ENCODE measurements around the gene NUDC.
"Not testable (repeated sequence)": the region's sequence is repeated elsewhere in the genome, so short reads cannot be mapped to it uniquely, and the experiment has no call there.

NUDC gene

DNA sequence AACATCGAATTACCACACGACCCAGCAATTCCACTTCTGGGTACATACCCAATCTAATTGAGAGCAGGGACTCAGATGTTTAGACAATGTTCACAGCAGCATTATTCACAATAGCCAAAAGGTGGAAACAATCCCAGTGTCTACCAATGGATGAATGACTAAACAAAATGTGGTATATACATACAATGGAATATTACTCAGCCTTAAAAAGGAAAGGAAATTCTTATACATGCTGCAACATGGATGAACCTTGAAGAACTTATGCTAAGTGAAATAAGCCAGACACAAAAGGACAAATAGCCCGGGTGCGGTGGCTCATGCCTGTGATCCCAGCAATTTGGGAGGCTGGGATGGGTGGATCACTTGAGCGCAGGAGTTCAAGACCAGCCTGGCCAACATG is 31.8 kb downstream of the NUDC start:
- DNase-seq: no peak

DNA sequence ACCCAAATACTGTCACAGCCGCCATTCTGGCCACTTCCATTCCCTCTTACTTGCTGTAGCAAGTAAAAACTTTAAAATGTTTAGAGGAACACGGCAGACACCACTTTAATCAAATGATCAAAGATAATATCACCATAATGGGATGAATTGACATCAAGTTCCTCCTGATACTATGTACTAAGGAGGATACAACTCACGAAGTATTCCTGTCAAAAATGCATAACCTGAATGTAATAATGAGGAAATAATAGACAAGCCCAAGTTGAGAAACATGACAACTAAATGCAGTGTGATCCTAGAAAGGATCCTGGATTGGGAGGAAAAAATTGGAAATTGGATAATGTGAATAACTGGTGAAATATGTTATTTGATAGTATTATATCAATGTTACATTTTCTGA is 34.8 kb downstream of the NUDC start:
- no peak for DNase-seq

DNA sequence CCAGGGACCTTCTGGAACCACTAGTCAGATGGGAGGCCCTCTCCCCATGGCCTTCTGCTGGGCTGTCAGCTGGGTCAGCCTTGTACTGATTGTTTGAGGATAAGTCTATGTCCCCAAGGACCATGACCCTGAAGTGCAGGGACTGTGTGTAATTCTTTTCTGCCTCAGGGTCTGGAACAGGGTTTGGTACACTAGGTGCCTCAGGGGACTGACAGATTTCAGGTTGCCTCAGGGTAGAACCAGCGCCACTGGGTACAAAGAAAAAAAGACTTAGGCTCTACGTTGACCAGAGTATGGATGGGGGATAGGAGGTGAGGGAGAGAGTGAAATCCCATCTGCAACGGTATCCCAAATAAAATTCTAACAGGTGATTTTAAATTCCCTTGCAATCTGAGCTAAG is 35.8 kb downstream of the NUDC start:
- DNase-seq: no peak

DNA sequence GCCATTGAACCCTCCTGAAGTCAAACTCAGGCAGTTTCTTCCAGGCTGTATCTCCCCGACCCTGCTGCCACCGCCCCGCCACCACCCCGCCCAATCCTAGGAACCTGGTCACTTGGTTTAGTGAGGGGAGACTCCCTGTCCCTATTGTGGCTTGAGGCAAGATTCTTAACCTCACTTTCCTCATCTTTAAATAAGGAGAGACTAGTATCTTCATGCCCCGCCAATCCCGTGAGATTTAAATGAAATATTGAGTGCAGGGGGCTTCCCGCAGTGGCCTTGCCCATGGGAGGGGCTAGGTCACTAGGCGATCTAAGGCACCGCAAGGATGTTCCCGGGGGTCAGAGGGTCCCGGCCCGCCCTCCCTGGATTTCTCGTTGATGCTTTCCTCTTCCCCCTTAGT is 37.7 kb downstream of the NUDC start:
- DNase-seq: no peak

DNA sequence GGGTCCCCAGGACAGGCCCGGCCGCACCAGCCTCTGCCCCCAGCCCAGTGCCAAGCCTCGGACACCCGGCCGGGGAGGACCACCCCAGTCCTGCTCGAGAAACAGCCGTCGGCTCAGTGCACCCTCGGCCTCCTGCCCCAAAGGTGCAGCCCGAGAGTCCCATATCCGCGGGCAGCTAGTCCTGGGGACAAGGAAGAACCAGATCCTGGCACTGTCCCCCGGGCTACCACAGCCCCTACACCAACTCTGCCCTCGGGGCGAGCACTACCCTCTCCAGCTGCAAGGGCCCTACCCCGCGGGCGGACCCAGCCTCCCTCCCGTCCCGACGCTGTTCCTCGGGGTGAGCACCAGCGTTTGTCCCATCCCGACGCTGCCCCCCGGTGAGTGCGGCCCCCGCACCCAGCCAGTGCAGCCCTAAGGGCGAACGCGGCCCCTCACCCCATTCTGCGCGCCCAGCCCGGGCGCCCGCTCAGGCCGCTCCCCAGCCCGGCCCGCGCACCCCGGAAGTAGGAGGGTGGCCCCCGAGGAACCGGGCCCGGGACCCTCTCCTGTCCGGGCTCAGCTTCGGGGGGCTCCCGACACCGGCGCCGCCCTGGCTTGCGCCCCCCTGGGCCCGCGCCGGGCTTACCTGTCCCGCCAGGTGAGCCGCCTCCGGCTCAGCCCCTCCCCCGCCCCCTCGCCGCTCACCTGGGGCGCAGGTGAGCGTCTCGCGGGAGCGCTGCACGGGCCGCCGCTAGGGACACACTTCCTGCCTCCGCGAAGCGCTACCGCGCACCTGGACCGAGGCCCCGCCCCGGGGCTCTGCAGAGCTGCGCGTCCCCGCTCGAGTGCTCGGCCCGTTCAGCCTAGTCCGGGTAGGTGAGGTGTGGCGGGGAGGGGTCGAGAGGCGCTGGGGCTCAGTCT is 38.4 kb downstream of the NUDC start, which contains the start of gene KDF1:
Gene KDF1, minus strand, starts transcription at position 747 of the 903 bp plus-strand sequence. CDS start 8,088 bp downstream, outside the sequence.
- peak; percentile 77 for DNase-seq

DNA sequence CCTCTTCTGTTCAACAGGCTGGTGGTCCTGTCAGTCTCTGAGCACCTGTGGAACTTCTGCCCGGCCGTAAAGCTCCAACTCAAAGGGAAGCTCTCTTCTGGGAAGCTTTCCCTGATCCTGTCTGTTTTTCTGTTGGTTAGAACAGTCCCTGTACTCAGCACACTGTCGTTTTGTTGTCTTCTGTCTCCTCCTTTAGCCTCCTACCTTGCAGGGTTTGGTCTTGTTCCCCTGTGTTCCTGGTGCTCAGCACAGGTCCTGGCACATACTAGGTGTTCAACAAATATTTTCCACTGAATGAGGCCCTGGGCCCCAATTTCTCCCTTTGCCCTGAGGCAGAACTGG is 39.1 kb downstream of the NUDC start:
- no peak for DNase-seq

DNA sequence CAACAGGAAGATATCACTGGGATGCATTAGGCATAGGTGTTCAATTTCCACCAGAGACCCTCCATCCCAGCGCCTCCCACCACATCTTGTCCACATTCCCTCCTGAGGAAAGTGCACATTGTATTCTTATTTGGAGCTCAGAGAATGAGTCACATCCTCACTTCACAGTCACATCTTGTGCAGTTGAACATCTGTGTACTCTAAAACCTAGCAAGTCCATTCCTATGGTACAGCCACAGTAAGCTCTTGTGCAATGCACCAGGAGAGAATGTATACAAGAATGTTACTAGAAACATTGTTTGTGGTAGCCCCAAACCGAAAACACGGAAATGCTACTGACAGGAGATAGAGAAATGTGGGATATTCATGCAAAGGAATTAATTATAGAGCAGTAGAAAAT is 40.3 kb downstream of the NUDC start:
- DNase-seq: no peak

DNA sequence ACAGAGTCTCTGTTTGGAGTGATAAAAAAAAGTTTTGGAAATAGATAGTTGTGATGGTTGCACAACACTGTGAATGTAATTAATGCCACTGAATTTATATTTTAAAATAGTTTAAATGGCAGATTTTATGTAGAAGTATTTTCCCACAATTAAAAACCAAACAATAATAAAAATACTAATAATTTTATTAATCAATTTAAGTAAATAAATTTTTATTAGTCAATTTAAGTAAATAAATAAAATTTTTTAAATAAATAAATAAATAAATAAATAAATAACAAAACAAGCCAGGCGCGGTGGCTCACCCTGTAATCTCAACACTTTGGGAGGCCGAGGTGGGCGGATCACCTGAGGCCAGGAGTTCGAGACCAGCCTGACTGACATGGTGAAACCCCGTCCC is 43.7 kb downstream of the NUDC start:
- DNase-seq: no peak

DNA sequence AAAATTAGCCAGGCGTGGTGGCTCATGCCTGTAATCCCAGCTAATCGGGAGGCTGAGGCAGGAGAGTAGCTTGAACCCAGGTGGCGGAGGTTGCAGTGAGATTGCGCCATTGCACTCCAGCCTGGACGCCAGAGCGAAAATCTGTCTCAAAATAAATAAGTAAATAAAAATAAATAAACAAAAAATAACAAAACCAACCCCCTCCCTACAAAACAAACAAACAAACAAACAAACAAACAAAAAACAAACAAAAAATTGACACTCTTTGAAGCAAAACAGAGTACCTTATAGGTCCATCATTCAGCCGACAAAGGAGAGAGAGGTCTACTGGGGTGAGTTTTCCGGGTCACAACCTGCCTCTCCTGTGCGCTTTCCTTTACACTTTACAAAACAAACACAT is 44.1 kb downstream of the NUDC start:
- DNase-seq: no peak

DNA sequence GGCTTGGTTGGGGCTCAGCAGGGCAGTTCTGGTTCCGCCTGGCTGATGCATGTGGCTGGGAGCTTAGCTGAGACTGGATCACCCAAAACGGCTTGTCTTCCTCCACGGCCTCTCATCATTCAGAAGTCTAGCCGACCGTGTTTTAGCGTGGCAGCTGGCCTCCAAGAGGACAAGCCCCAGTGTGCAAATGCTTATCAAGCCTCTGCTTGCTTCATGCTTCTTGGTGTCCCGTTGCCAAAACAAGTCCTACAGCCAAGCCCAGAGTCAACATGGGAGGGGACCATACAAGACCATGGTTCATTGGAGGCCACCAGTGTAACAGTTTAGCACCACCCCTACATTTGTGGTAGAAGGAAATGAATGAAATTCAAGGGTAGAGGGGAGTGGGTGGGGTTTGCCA is 49.3 kb downstream of the NUDC start:
- DNase-seq: no peak

DNA sequence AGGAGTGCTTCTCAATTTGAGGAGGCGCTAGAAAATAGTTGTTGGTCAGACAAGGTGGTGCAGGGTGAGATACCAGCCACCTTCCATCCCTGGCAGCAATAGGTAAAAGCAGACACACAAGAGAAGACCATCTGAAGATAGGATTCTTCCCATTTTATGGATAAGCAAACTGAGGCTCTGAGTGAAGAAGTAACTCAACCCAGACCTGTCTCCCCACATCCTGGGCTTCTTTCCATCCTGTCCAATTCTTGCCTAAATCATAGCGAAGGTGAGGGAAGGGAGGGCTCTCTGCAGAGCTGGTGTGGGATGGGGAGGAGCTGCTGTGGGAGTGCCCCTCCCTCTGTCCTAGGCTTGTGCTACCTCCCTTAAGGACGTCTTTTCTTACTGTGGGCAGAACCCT is 50.0 kb downstream of the NUDC start:
- no peak for DNase-seq

DNA sequence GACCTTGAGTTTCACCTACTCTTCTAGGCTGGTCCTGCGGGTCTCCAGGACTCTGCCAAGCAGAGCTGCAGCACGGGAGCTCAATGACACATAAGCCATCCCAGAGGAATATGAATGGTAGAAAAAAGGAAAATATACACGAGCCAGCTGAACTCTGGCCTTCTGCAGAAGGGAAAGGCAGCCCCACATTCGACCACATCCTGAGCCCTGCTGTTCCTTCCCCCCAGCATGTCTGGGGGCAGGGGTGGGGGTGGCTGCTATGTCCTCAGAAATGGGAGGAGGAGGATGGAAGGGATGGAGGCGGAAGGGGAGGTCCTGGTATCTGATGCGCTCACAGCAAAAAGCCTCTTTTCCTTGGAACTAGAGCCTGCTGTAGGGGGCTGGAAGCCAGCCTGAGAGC is 50.8 kb downstream of the NUDC start:
- no peak for DNase-seq

DNA sequence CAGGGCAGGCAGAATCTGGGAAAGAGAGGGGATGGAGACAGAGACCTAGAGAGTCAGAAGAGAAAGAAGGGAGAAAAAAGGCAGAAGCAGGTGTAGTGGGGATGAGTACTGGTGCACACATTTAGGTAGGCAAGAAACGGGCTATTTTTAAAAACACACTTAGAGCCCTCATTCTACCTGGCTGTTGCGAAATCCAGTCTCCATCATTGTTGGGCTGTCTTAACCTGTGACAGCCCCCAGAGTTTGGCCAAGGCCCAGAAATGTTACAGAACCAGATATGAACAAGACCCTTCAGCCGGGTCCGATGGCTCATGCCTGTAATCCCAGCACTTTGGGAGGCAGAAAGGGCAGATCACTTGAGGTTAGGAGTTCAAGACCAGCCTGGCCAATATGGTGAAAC is 51.3 kb downstream of the NUDC start:
- DNase-seq: no peak

DNA sequence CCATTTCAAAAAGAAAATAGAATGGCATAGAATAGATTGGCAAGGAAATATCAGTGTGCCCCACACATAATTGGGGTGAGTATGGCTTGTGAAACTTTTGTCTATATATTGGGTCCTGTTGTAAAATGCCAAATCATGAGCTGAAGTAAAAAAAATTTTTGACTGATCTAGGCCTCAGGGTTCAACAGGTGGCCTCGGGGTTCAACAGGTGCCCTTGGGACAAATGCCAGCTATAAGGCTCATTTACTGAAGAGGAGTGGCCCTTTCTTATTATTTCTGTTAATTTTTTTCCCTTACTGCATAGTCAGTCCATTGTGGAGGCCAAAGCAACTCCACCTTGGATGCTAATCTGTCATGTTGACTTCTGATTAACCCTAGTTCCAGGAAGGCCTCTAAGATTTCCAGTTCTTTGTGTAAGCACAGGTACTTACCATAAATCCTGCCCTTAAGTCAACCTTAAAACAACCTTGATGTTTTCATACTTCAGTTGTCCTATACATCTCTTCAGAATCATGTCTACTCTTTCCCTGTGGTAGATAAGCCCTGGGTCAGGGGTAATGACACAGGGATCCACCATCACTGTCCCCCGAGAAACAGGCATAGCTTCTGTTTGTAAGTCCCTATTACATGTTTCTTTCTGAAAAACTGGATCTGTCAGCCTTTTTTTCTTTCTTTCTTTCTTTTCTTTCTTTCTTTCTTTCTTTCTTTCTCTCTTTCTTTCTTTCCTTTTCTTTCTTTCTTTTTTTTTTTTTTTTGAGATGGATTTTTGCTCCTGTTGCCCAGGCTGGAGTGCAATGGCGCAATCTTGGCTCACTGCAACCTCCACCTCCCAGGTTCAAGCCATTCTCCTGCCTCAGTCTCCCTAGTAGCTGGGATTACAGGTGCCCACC is 55.3 kb downstream of the NUDC start:
- no peak for DNase-seq

DNA sequence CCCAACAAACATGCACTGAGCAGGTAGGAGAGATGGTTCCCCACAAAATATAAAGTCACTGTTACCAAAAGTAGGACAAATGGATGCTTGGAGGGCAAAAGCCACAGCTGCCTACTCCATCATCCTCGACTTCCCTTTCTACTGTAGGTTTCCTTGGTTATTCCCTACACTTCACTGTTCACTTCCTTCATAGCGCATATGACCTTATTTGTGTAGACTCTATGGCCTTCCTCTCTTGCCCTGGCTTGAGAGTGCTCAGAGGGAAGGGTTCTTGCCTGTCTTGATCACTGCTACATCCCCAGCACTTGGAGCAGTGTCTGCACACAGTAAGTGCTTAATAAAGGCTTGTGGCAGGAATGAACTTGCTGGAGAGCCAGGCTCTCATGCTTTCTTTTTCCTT is 57.4 kb downstream of the NUDC start:
- no peak for DNase-seq

DNA sequence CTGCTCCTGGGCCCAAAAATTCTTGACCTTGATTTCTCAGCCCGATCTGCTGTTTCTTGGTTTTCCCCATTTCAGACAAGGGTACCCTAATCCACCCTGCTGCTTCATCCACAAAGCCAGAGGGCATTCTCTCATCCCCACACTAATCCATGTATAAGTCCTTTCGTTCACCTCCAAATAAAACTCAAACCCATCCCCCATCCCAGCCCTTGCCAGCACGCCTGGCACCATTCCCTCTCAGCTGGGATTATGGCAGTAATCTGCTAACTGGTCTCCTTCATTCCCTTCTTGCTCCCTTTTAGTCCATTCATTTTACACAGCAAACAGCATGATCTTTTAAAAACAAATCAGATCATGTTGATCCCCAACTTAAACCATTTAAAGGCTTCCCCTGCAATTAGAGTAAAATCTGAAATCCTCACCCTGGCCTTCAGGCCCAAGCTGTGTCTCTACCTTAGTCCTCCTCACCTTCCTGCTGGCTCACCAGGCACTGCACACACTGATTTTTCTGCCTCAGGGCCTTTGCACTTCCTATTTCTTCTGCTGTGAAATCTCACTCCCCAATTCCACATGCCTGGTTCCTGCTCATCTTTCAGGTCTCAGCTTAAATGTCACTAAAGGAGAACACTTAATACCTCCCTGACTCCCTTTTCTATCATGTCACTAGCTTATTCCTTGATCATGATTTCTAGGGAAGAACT is 59.8 kb downstream of the NUDC start:
- DNase-seq: no peak

DNA sequence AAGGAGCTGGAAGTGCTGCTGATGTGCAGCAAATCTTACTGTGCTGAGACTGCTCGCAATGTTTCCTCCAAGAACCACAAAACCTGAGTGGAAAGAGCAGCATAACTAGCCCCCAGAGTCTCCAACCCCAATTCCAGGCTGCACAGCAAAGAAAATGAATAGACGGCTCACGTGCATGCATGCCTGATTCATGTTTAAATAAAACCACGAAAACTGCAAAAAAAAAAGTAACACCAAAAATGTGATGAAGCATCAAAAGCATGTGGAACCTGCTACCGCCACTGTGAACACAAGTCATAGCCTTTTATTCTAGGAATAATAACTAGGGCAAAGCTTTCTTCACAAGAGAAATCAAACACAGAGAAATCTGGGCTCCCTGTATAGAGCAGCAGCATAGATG is 62.3 kb downstream of the NUDC start:
- DNase-seq: no peak

DNA sequence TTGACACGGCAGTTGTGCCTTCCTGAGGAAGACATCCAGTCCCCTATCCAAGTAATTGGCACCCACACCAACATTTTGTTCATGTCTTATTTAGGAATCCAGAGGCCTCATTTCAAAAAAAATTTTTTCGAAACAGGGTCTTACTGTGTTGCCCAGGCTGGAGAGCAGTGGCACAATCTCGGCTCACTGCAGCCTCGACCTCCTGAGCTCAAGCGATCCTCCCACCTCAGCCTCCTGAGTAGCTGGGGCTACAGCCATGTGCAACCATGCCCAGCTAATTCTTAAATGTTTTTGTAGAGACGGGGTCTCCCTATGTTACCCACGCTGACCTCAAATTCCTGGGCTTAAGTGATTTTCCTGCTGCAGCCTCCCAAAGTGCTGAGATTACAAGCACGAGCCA is 62.7 kb downstream of the NUDC start:
- DNase-seq: no peak

DNA sequence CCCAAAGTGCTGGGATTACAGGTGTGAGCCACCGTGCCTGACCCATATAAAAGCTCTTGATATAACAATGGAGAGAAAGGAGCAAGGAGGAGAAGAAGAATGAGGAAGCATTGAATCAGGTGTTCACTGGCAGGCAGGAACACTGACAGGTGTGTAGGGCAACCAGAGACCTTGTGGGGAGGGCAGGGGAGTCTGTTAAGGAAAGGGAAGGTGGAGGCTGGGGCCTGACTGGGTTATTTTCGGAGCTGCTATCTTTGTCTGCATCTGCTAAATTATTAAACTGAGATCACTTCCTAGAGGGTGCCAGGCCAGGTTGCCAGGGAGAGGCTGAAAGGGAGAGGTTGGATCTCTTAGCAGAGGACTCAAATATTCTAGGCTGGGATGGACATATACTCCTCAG is 65.1 kb downstream of the NUDC start:
- no peak for DNase-seq

DNA sequence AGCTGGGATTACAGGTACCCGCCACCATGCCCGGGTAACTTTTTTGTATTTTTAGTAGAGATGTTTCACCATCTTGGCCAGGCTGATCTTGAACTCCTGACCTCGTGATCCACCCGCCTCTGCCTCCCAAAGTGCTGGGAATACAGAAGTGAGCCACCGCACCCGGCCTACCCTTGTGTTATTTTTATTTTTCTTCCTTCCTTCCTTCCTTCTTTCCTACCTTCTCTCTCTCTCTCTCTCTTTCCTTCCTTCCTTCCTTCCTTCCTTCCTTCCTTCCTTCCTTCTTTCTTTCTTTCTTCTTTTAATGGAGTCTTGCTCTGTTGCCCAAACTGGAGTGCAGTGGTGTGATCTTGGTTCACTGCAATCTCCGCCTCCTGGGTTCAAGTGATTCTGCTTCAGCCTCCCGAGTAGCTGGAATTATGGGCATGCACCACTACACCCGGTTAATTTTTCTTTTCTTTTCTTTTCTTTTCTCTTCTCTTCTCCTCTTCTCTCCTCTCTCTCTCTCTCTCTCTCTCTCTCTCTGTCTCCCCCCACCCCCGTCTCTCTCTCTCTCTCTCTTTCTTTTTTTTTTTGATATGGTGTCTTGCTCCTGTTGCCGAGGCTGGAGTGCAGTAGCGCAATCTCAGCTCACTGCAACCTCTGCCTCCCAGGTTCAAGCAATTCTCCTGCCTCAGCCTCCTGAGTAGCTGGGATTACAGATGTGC is 68.0 kb downstream of the NUDC start:
- not testable (repeated sequence) for DNase-seq

DNA sequence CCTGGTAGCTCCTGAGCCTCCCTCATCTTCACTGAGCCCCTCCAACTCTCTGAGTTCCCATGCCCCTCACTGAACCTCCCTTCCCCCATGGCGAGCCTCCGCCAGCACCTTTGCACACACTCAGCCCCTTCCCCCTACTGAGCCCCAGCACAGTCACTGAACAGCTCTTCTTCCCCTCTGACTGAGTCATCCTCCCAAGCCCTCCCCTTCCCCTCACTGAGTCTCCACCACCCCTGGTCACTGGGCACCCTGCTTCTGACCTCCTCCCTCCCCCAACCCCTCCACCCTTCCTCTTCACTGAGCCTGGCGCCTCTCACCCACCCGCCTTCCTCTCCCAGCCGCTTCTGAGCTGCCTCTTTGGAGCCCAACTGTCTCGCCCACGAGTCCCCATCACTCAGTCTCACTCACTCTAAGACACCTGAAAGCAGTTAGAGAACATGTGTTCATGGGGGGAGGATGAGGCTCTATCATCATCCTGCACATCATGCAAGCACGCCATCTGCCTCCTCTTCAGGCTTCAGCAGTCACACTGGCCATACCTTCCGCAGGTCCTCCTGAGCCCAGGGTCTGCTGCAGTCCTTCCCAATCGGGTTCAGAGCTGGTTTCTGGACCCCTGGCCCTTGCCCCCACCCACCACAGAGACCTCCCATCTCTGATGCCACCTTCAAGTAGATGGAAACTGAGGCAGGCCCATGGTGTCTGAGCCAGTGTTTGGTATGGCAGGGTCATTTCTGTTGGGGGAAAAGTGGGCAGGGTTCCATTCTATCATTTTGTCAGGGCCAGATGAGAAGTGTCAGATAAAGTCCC is 70.0 kb downstream of the NUDC start:
- no peak for DNase-seq

All from CD4-positive, alpha-beta T cell treated with Interleukin-17A for 4 hours (primary cell).